Endothelial cell of umbilical vein (primary cell): ENCODE measurements around the gene SKAP1. TPM values are rescaled to one million over a fixed set of nuclear protein-coding genes. Genes with fewer than 3 reads are reported as not detected.
"Not testable (repeated sequence)": the region's sequence is repeated elsewhere in the genome, so short reads cannot be mapped to it uniquely, and the experiment has no call there.

Experiments used
- BruUV-seq: library from RNA; stranded (reverse); fragments of 400-500 nt; replicated peaks from 2 replicates; lab custom pipeline; 2021; lab: Mats Ljungman, UMichigan
- CTCF ChIA-PET: fragments of 300-600, 350-600 bp; sonication (Branson Sonifier 250); formaldehyde crosslinking; loops from one replicate; lab custom pipeline; 2021; ENCODE audit warnings: antibody characterized with exemption, inconsistent platforms; lab: Charles Lee
- POLR2A ChIA-PET: fragments of 300-600, 350-600 bp; sonication (Branson Sonifier 250); formaldehyde crosslinking; loops from one replicate; lab custom pipeline; 2021; ENCODE audit warnings: antibody characterized with exemption, inconsistent platforms; lab: Charles Lee
- DNase-seq: peaks from one replicate; pipeline ENCODE4 v3.0.0-alpha.2; 2011; ENCODE audit warnings: low read depth, low spot score
- FAIRE-seq: peaks from 2 replicates; lab custom pipeline; 2011; peaks lifted over from hg19 to GRCh38; lab: Jason Lieb, UNC
- H2AFZ ChIP-seq: 2 replicates; pipeline ENCODE4 v1.6.0; 2012; ENCODE audit warnings: low read depth, low read length, control low read depth, inconsistent platforms
- H3K27ac ChIP-seq: 2 replicates; pipeline ENCODE4 v1.5.1; 2011; ENCODE audit warnings: low read depth, mild to moderate bottlenecking, control low read depth, low read length, moderate library complexity; ENCODE audit not compliant: insufficient read depth
- H3K27me3 ChIP-seq, 2 experiments: 2 replicates each; pipeline versions ENCODE4 v1.6.0 to v1.6.1; 2011; ENCODE audit warnings: low read length in 2 of 2, mixed read lengths in 1 of 2; ENCODE audit not compliant: control insufficient read depth in 2 of 2, insufficient read depth in 2 of 2
- H3K36me3 ChIP-seq, 2 experiments: 2 replicates in 1 of 2; 3 replicates in 1 of 2; pipeline ENCODE4 v1.5.1; 2011; ENCODE audit warnings: low read length in 2 of 2, mild to moderate bottlenecking in 1 of 2, moderate library complexity in 1 of 2; ENCODE audit not compliant: control insufficient read depth in 2 of 2, insufficient read depth in 2 of 2; ENCODE audit errors: extremely low read depth in 1 of 2
- H3K4me1 ChIP-seq: 3 replicates; pipeline ENCODE4 v1.5.1; 2011; ENCODE audit warnings: mild to moderate bottlenecking, low read length; ENCODE audit not compliant: control insufficient read depth, insufficient read depth; ENCODE audit errors: extremely low read depth
- H3K4me2 ChIP-seq: 2 replicates; pipeline ENCODE4 v1.6.1; 2011; ENCODE audit warnings: low read length, control low read depth, mixed read lengths; ENCODE audit not compliant: insufficient read depth
- H3K4me3 ChIP-seq, 3 experiments: fragments of 200-600 bp in 1 of 3; sonication (generic), shearing (Covaris generic) in 1 of 3; replicated peaks in 1 of 3; 2 replicates each; pipeline ENCODE4 v1.5.1; 2011 to 2016; ENCODE audit warnings: control low read depth in 3 of 3, low read length in 3 of 3, mild to moderate bottlenecking in 2 of 3, inconsistent platforms in 1 of 3, low read depth in 1 of 3, moderate library complexity in 1 of 3; ENCODE audit not compliant: insufficient read depth in 1 of 3
- H3K79me2 ChIP-seq: 2 replicates; pipeline ENCODE4 v1.6.0; 2012; ENCODE audit warnings: low read length, inconsistent platforms; ENCODE audit not compliant: control insufficient read depth, insufficient read depth
- H3K9ac ChIP-seq: replicated peaks from 2 replicates; pipeline ENCODE3; 2011; ENCODE audit warnings: low read length, control low read depth; ENCODE audit not compliant: insufficient read depth; ENCODE audit errors: extremely low read depth
- H3K9me1 ChIP-seq: replicated peaks from 3 replicates; pipeline ENCODE4 v1.6.0; 2011; ENCODE audit warnings: mild to moderate bottlenecking, low read length; ENCODE audit not compliant: control insufficient read depth, insufficient read depth; ENCODE audit errors: extremely low read depth
- H3K9me3 ChIP-seq: replicated peaks from 2 replicates; pipeline ENCODE4 v1.5.1; 2012; ENCODE audit warnings: low read length, inconsistent platforms; ENCODE audit not compliant: control insufficient read depth, insufficient read depth
- H4K20me1 ChIP-seq: replicated peaks from 2 replicates; pipeline ENCODE3; 2011; ENCODE audit warnings: mild to moderate bottlenecking, low read length; ENCODE audit not compliant: control insufficient read depth, insufficient read depth; ENCODE audit errors: extremely low read depth
- CTCF ChIP-seq, 2 donors: IDR thresholded peaks; 1 replicate in 1 of 2; 2 replicates in 1 of 2; pipeline ENCODE4 v1.5.1; 2011; ENCODE audit warnings: low read length in 2 of 2, mild to moderate bottlenecking in 2 of 2, moderate library complexity in 2 of 2, control low read depth in 1 of 2, inconsistent platforms in 1 of 2, low read depth in 1 of 2; ENCODE audit not compliant: insufficient read depth in 1 of 2; ENCODE audit errors: extremely low read depth in 1 of 2
- EZH2 ChIP-seq: IDR thresholded peaks from 2 replicates; pipeline ENCODE4 v1.6.1; 2012; ENCODE audit warnings: borderline replicate concordance, low read depth, mild to moderate bottlenecking, moderate library complexity, low read length, inconsistent platforms; ENCODE audit not compliant: severe bottlenecking
- FOS ChIP-seq: IDR thresholded peaks from 2 replicates; pipeline ENCODE4 v1.6.1; 2011; ENCODE audit warnings: mild to moderate bottlenecking, low read length, moderate library complexity, borderline replicate concordance; ENCODE audit not compliant: insufficient read depth
- GATA2 ChIP-seq: IDR thresholded peaks from 2 replicates; pipeline ENCODE4 v1.7.0; 2011; ENCODE audit warnings: low read depth, mild to moderate bottlenecking, moderate library complexity, mixed read lengths, low read length; ENCODE audit not compliant: insufficient read length, insufficient read depth
- JUN ChIP-seq: IDR thresholded peaks from 2 replicates; pipeline ENCODE4 v1.6.1; 2011; ENCODE audit warnings: borderline replicate concordance, low read depth; ENCODE audit not compliant: insufficient read length, insufficient read depth
- MAX ChIP-seq: IDR thresholded peaks from 2 replicates; pipeline ENCODE4 v1.6.1; 2011; ENCODE audit not compliant: insufficient read depth, insufficient read length
- MYC ChIP-seq: IDR thresholded peaks from one replicate; pipeline ENCODE4 v1.6.1; 2011; ENCODE audit warnings: mild to moderate bottlenecking, low read depth, low read length
- POLR2A ChIP-seq: IDR thresholded peaks from 2 replicates; pipeline ENCODE4 v1.6.1; 2012; ENCODE audit warnings: low read depth, mild to moderate bottlenecking, control low read depth, low read length
- POLR2AphosphoS5 ChIP-seq: IDR thresholded peaks from 2 replicates; pipeline ENCODE4 v1.6.1; 2012; ENCODE audit warnings: low read depth, mild to moderate bottlenecking, control low read depth, low read length, moderate library complexity; ENCODE audit not compliant: insufficient read depth
- dilution Hi-C: fragments of 300-500 bp; cut with MboI; formaldehyde crosslinking; loops from one replicate; pipeline ENCODE4 v1.15.0; 2019; ENCODE audit warnings: low sequenced_read_pairs; ENCODE audit not compliant: extremely low pct_ligation_motif_present
- intact Hi-C: fragments of 100-400 bp; cut with micrococcal nuclease; formaldehyde crosslinking; loops from one replicate; pipeline ENCODE4 v1.10.0; 2022
- polyA plus RNA-seq, 4 experiments: library from polyadenylated mRNA; depleted of rRNA in 3 of 4; stranded (reverse) in 3 of 4; unstranded in 1 of 4; fragments of >200 nt; gene quantifications; 2 replicates each; pipeline versions ENCODE4 v1.2.1 to v1.2.3, GENCODE V29; 2011 to 2012; ENCODE audit warnings: missing spikeins in 1 of 4
- total RNA-seq: library from RNA; stranded (reverse); gene quantifications from 2 replicates; pipeline ENCODE4 v1.2.3, GENCODE V29; 2021

The SKAP1 gene
- total and polyA plus RNA-seq, 2 donors (not counting 3 experiments of a cell fraction or from before 2014, with no cell fraction given) = 0.75 TPM; not detected in 1

- H3K4me1 ChIP-seq = no peaks in the 10 kb centered on the region
- BruUV-seq = no TSS peak
- no peak overlapping the region for H2AFZ ChIP-seq
- H4K20me1 ChIP-seq = no peaks in the 10 kb centered on the region
- no peak overlapping the region for H3K9ac ChIP-seq
- dilution Hi-C loops (no loop called here), intact Hi-C loops (no loop called here)
- H3K9me3 ChIP-seq = no peaks in the 10 kb centered on the region
- no peaks in the 10 kb centered on the region for H3K79me2 ChIP-seq
- DNase-seq (no peak), FAIRE-seq (no peak)
- ChIA-PET CTCF (interaction anchor here (0.9 to 1.4 kb wide), 5 partner anchors 9 to 144 kb away, joined by 3 to 4 read pairs (median 3); no protein-coding TSS in a partner anchor), POLR2A (interaction anchor here (0.7 kb wide), 1 partner anchor 40 kb away, joined by 3 read pairs; no protein-coding TSS in a partner anchor)
- no peak overlapping the region for H3K4me3 ChIP-seq
- peaks cover 2 to 3% of the 10 kb centered on the region in 2 experiments for H3K27me3 ChIP-seq
- H3K4me2 ChIP-seq = no peak overlapping the region
- H3K36me3 ChIP-seq = no peaks in the 10 kb centered on the region
- H3K9me1 ChIP-seq = no peaks in the 10 kb centered on the region
- no peak overlapping the region for H3K27ac ChIP-seq
- TF ChIP-seq EZH2 (no peak), POLR2A (no peak), MAX (no peak), POLR2AphosphoS5 (no peak), FOS (no peak), CTCF (IDR thresholded peaks at IDR 0.05; ENCODE audit: extremely low read depth in 1 of 2, insufficient read depth in 1 of 2, low read depth in 1 of 2, low read length in 2 of 2) (no peak), GATA2 (no peak), JUN (no peak), MYC (no peak)
These were observed 222.1 kb downstream of the SKAP1 start for GRCh38 chr17:48207776-48208544.

GRCh38 chr17:48207036-48207435, 223.0 kb downstream of the SKAP1 start:
- H3K9ac ChIP-seq, H4K20me1 ChIP-seq, H3K9me1 ChIP-seq, DNase-seq, FAIRE-seq, H2AFZ ChIP-seq, H3K27me3 ChIP-seq, H3K4me2 ChIP-seq, H3K4me3 ChIP-seq, H3K4me1 ChIP-seq, H3K27ac ChIP-seq, H3K79me2 ChIP-seq, dilution Hi-C loops, H3K36me3 ChIP-seq, intact Hi-C loops, H3K9me3 ChIP-seq, BruUV-seq: not testable (repeated sequence)
- POLR2A ChIA-PET = interaction anchor here (0.7 kb wide), 1 partner anchor 41 kb away, joined by 3 read pairs; no protein-coding TSS in a partner anchor
- CTCF ChIA-PET = interaction anchor here (1.0 to 1.5 kb wide), 3 partner anchors 12 to 56 kb away, joined by 3 read pairs; no protein-coding TSS in a partner anchor
